Endothelial cell of umbilical vein (primary cell): ENCODE measurements around the gene MRGPRE. TPM values are rescaled to one million over a fixed set of nuclear protein-coding genes. Genes with fewer than 3 reads are reported as not detected.

ENCODE experiments used
- BruUV-seq: library from RNA; stranded (reverse); fragments of 400-500 nt; replicated peaks from 2 replicates; lab custom pipeline; 2021; lab: Mats Ljungman, UMichigan
- CTCF ChIA-PET: fragments of 300-600, 350-600 bp; sonication (Branson Sonifier 250); formaldehyde crosslinking; loops from one replicate; lab custom pipeline; 2021; ENCODE audit warnings: antibody characterized with exemption, inconsistent platforms; lab: Charles Lee
- POLR2A ChIA-PET: fragments of 300-600, 350-600 bp; sonication (Branson Sonifier 250); formaldehyde crosslinking; loops from one replicate; lab custom pipeline; 2021; ENCODE audit warnings: antibody characterized with exemption, inconsistent platforms; lab: Charles Lee
- DNase-seq: peaks from one replicate; pipeline ENCODE4 v3.0.0-alpha.2; 2011; ENCODE audit warnings: low read depth, low spot score
- FAIRE-seq: peaks from 2 replicates; lab custom pipeline; 2011; peaks lifted over from hg19 to GRCh38; lab: Jason Lieb, UNC
- H2AFZ ChIP-seq: 2 replicates; pipeline ENCODE4 v1.6.0; 2012; ENCODE audit warnings: low read depth, low read length, control low read depth, inconsistent platforms
- H3K27ac ChIP-seq: 2 replicates; pipeline ENCODE4 v1.5.1; 2011; ENCODE audit warnings: low read depth, mild to moderate bottlenecking, control low read depth, low read length, moderate library complexity; ENCODE audit not compliant: insufficient read depth
- H3K27me3 ChIP-seq, 2 experiments: 2 replicates each; pipeline versions ENCODE4 v1.6.0 to v1.6.1; 2011; ENCODE audit warnings: low read length in 2 of 2, mixed read lengths in 1 of 2; ENCODE audit not compliant: control insufficient read depth in 2 of 2, insufficient read depth in 2 of 2
- H3K36me3 ChIP-seq, 2 experiments: 2 replicates in 1 of 2; 3 replicates in 1 of 2; pipeline ENCODE4 v1.5.1; 2011; ENCODE audit warnings: low read length in 2 of 2, mild to moderate bottlenecking in 1 of 2, moderate library complexity in 1 of 2; ENCODE audit not compliant: control insufficient read depth in 2 of 2, insufficient read depth in 2 of 2; ENCODE audit errors: extremely low read depth in 1 of 2
- H3K4me1 ChIP-seq: 3 replicates; pipeline ENCODE4 v1.5.1; 2011; ENCODE audit warnings: mild to moderate bottlenecking, low read length; ENCODE audit not compliant: control insufficient read depth, insufficient read depth; ENCODE audit errors: extremely low read depth
- H3K4me2 ChIP-seq: 2 replicates; pipeline ENCODE4 v1.6.1; 2011; ENCODE audit warnings: low read length, control low read depth, mixed read lengths; ENCODE audit not compliant: insufficient read depth
- H3K4me3 ChIP-seq, 3 experiments: fragments of 200-600 bp in 1 of 3; sonication (generic), shearing (Covaris generic) in 1 of 3; replicated peaks in 1 of 3; 2 replicates each; pipeline ENCODE4 v1.5.1; 2011 to 2016; ENCODE audit warnings: control low read depth in 3 of 3, low read length in 3 of 3, mild to moderate bottlenecking in 2 of 3, inconsistent platforms in 1 of 3, low read depth in 1 of 3, moderate library complexity in 1 of 3; ENCODE audit not compliant: insufficient read depth in 1 of 3
- H3K79me2 ChIP-seq: 2 replicates; pipeline ENCODE4 v1.6.0; 2012; ENCODE audit warnings: low read length, inconsistent platforms; ENCODE audit not compliant: control insufficient read depth, insufficient read depth
- H3K9ac ChIP-seq: replicated peaks from 2 replicates; pipeline ENCODE3; 2011; ENCODE audit warnings: low read length, control low read depth; ENCODE audit not compliant: insufficient read depth; ENCODE audit errors: extremely low read depth
- H3K9me1 ChIP-seq: replicated peaks from 3 replicates; pipeline ENCODE4 v1.6.0; 2011; ENCODE audit warnings: mild to moderate bottlenecking, low read length; ENCODE audit not compliant: control insufficient read depth, insufficient read depth; ENCODE audit errors: extremely low read depth
- H3K9me3 ChIP-seq: replicated peaks from 2 replicates; pipeline ENCODE4 v1.5.1; 2012; ENCODE audit warnings: low read length, inconsistent platforms; ENCODE audit not compliant: control insufficient read depth, insufficient read depth
- H4K20me1 ChIP-seq: replicated peaks from 2 replicates; pipeline ENCODE3; 2011; ENCODE audit warnings: mild to moderate bottlenecking, low read length; ENCODE audit not compliant: control insufficient read depth, insufficient read depth; ENCODE audit errors: extremely low read depth
- EZH2 ChIP-seq: IDR thresholded peaks from 2 replicates; pipeline ENCODE4 v1.6.1; 2012; ENCODE audit warnings: borderline replicate concordance, low read depth, mild to moderate bottlenecking, moderate library complexity, low read length, inconsistent platforms; ENCODE audit not compliant: severe bottlenecking
- FOS ChIP-seq: IDR thresholded peaks from 2 replicates; pipeline ENCODE4 v1.6.1; 2011; ENCODE audit warnings: mild to moderate bottlenecking, low read length, moderate library complexity, borderline replicate concordance; ENCODE audit not compliant: insufficient read depth
- GATA2 ChIP-seq: IDR thresholded peaks from 2 replicates; pipeline ENCODE4 v1.7.0; 2011; ENCODE audit warnings: low read depth, mild to moderate bottlenecking, moderate library complexity, mixed read lengths, low read length; ENCODE audit not compliant: insufficient read length, insufficient read depth
- JUN ChIP-seq: IDR thresholded peaks from 2 replicates; pipeline ENCODE4 v1.6.1; 2011; ENCODE audit warnings: borderline replicate concordance, low read depth; ENCODE audit not compliant: insufficient read length, insufficient read depth
- MYC ChIP-seq: IDR thresholded peaks from one replicate; pipeline ENCODE4 v1.6.1; 2011; ENCODE audit warnings: mild to moderate bottlenecking, low read depth, low read length
- POLR2A ChIP-seq: IDR thresholded peaks from 2 replicates; pipeline ENCODE4 v1.6.1; 2012; ENCODE audit warnings: low read depth, mild to moderate bottlenecking, control low read depth, low read length
- POLR2AphosphoS5 ChIP-seq: IDR thresholded peaks from 2 replicates; pipeline ENCODE4 v1.6.1; 2012; ENCODE audit warnings: low read depth, mild to moderate bottlenecking, control low read depth, low read length, moderate library complexity; ENCODE audit not compliant: insufficient read depth
- dilution Hi-C: fragments of 300-500 bp; cut with MboI; formaldehyde crosslinking; loops from one replicate; pipeline ENCODE4 v1.15.0; 2019; ENCODE audit warnings: low sequenced_read_pairs; ENCODE audit not compliant: extremely low pct_ligation_motif_present
- intact Hi-C: fragments of 100-400 bp; cut with micrococcal nuclease; formaldehyde crosslinking; loops from one replicate; pipeline ENCODE4 v1.10.0; 2022
- polyA plus RNA-seq, 4 experiments: library from polyadenylated mRNA; depleted of rRNA in 3 of 4; stranded (reverse) in 3 of 4; unstranded in 1 of 4; fragments of >200 nt; gene quantifications; 2 replicates each; pipeline versions ENCODE4 v1.2.1 to v1.2.3, GENCODE V29; 2011 to 2012; ENCODE audit warnings: missing spikeins in 1 of 4
- total RNA-seq: library from RNA; stranded (reverse); gene quantifications from 2 replicates; pipeline ENCODE4 v1.2.3, GENCODE V29; 2021
- TF ChIP-seq, protein P1 (sequence below), 2 donors: IDR thresholded peaks; 1 replicate in 1 of 2; 2 replicates in 1 of 2; pipeline ENCODE4 v1.5.1; 2011; ENCODE audit warnings: low read length in 2 of 2, mild to moderate bottlenecking in 2 of 2, moderate library complexity in 2 of 2, control low read depth in 1 of 2, inconsistent platforms in 1 of 2, low read depth in 1 of 2; ENCODE audit not compliant: insufficient read depth in 1 of 2; ENCODE audit errors: extremely low read depth in 1 of 2
- TF ChIP-seq, protein P2 (sequence below): IDR thresholded peaks from 2 replicates; pipeline ENCODE4 v1.6.1; 2011; ENCODE audit not compliant: insufficient read depth, insufficient read length

The MRGPRE gene
- total and polyA plus RNA-seq, 2 donors (not counting 3 experiments of a cell fraction or from before 2014, with no cell fraction given), result not detected

DNA sequence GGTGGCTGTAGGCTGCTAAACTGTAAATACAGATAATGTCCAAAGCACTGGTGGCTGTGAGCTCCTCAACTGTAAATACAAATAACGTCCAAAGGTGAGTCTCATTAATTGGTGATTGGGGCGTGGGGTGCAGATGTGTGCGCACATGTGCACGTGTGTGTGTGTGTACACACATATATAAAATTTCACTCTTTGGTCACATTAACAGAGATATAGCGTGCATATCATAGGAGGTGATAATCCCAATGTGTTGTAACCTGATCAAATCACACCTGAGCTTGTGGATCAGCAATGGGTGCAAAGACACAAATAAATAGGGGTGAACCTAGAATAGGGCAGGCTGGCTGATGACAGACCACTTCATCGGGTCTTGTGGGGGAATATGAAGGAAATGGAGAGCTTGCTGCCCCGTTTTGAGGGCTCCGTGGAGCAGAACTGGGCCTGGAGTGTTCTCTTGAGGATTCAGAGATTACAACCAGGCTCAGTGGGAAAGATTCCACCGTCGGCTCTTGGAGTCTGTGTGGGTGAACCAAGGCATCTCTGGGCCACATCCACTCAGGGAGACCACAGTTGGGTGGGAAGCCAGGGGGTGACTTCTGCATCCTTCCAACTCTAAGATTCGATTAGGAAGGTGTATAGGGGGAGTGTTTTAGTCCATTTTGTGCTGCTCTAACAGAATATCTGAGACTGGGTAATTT is 42.2 kb downstream of the MRGPRE start:
- Histone ChIP-seq H3K9me1 (no peaks in the 10 kb centered on the region), H3K4me3 (no peak overlapping the region), H3K9me3 (no peaks in the 10 kb centered on the region), H3K79me2 (no peaks in the 10 kb centered on the region), H3K27ac (no peak overlapping the region), H4K20me1 (no peaks in the 10 kb centered on the region), H2AFZ (no peak overlapping the region), H3K27me3 (peaks cover 0 to 4% of the 10 kb centered on the region in 2 experiments), H3K4me1 (no peaks in the 10 kb centered on the region), H3K4me2 (no peak overlapping the region), H3K36me3 (no peaks in the 10 kb centered on the region), H3K9ac (no peak overlapping the region)
- TF ChIP-seq, protein P1, sequence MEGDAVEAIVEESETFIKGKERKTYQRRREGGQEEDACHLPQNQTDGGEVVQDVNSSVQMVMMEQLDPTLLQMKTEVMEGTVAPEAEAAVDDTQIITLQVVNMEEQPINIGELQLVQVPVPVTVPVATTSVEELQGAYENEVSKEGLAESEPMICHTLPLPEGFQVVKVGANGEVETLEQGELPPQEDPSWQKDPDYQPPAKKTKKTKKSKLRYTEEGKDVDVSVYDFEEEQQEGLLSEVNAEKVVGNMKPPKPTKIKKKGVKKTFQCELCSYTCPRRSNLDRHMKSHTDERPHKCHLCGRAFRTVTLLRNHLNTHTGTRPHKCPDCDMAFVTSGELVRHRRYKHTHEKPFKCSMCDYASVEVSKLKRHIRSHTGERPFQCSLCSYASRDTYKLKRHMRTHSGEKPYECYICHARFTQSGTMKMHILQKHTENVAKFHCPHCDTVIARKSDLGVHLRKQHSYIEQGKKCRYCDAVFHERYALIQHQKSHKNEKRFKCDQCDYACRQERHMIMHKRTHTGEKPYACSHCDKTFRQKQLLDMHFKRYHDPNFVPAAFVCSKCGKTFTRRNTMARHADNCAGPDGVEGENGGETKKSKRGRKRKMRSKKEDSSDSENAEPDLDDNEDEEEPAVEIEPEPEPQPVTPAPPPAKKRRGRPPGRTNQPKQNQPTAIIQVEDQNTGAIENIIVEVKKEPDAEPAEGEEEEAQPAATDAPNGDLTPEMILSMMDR (IDR thresholded peaks at IDR 0.05; ENCODE audit: extremely low read depth in 1 of 2, insufficient read depth in 1 of 2, low read depth in 1 of 2, low read length in 2 of 2), result no peak
- no peak for TF ChIP-seq POLR2A
- TF ChIP-seq GATA2, result no peak
- TF ChIP-seq, protein P2, sequence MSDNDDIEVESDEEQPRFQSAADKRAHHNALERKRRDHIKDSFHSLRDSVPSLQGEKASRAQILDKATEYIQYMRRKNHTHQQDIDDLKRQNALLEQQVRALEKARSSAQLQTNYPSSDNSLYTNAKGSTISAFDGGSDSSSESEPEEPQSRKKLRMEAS, result no peak
- TF ChIP-seq MYC, result no peak
- TF ChIP-seq POLR2AphosphoS5, result no peak
- TF ChIP-seq JUN, result no peak
- no peak for TF ChIP-seq FOS
- TF ChIP-seq EZH2, result no peak
- dilution Hi-C loops, result no loop called here
- intact Hi-C loops, result no loop called here
- DNase-seq, result no peak
- BruUV-seq, result no TSS peak
- no peak for FAIRE-seq
- POLR2A ChIA-PET, result no interaction called here
- CTCF ChIA-PET, result interaction anchor here (2.0 kb wide), 1 partner anchor 26 kb away, joined by 4 read pairs; no protein-coding TSS in a partner anchor
